Measurements from ENCODE around the gene PTRHD1.

Gene PTRHD1

GRCh38 chr2:24749069-24749691 is 44.0 kb downstream of the PTRHD1 start:
- DNase-seq = no peak

GRCh38 chr2:24747299-24747698 is 45.9 kb downstream of the PTRHD1 start:
- DNase-seq = no peak

GRCh38 chr2:24745825-24746224 is 47.4 kb downstream of the PTRHD1 start:
- DNase-seq = no peak

- DNase-seq = no peak
Observed at GRCh38 chr2:24744356-24744755, 48.8 kb downstream of the PTRHD1 start.

- DNase-seq = no peak
Observed at GRCh38 chr2:24743924-24744323, 49.3 kb downstream of the PTRHD1 start.

GRCh38 chr2:24742730-24743129 is 50.5 kb downstream of the PTRHD1 start:
- DNase-seq = no peak

GRCh38 chr2:24740142-24740541 is 53.0 kb downstream of the PTRHD1 start:
- DNase-seq = no peak
